ENCODE data around the gene UNC5A.

Gene UNC5A

GRCh38 chr5:176831425-176831824 lies 21.1 kb downstream of the UNC5A start:
- H2BK5ac ChIP-seq (ENCODE audit: low read length), result peak overlapping the region; percentile 29
- H4K8ac ChIP-seq (ENCODE audit: low read depth, low read length), result no peak overlapping the region
- peaks cover 0 to 3% of the 10 kb centered on the region in 2 donors for H3K4me1 ChIP-seq (ENCODE audit: control insufficient read depth in 2 of 2, insufficient read depth in 1 of 2, low read depth in 1 of 2, low read length in 2 of 2)
- no peak overlapping the region for H3K27ac ChIP-seq (replicated peaks; ENCODE audit: low read length)
- no peak overlapping the region for H3K9ac ChIP-seq (ENCODE audit: low read depth, low read length, poor library complexity)
- H3K27me3 ChIP-seq (ENCODE audit: control insufficient read depth in 3 of 3, insufficient read depth in 3 of 3, low read depth in 1 of 3, low read length in 3 of 3), result peaks cover 0 to 23% (median 2%) of the 10 kb centered on the region in 3 experiments
- peak overlapping the region; percentile 20 for H2BK15ac ChIP-seq (ENCODE audit: low read length)
- H2AFZ ChIP-seq (ENCODE audit: low read length), result no peak overlapping the region
- peaks cover 4% of the 10 kb centered on the region for H3K79me1 ChIP-seq (ENCODE audit: low read depth, low read length)
- WGBS, 2 donors (ENCODE audit: extremely low coverage in 2 of 2, insufficient read length in 2 of 2, insufficient replicate concordance in 1 of 2), result no CpG with 5 or more reads among the region's 8 CpGs
- no peak overlapping the region for H3K4me2 ChIP-seq (ENCODE audit: insufficient read depth, low read length, poor library complexity, severe bottlenecking)
- H2BK12ac ChIP-seq (ENCODE audit: low read length), result no peak overlapping the region
- no peak overlapping the region for H2BK120ac ChIP-seq (ENCODE audit: low read depth, low read length)
- no peaks in the 10 kb centered on the region for H3K36me3 ChIP-seq (replicated peaks in 1 of 2; ENCODE audit: control insufficient read depth in 2 of 2, insufficient read depth in 2 of 2, low read length in 2 of 2)
- no peak overlapping the region for H3K4me3 ChIP-seq (ENCODE audit: low read length in 2 of 2)
- peak overlapping the region; percentile 74 for H2AK5ac ChIP-seq (ENCODE audit: low read depth, low read length)
- H4K91ac ChIP-seq (ENCODE audit: low read depth, low read length, poor library complexity), result no peak overlapping the region
- no peak overlapping the region for H3K4ac ChIP-seq (ENCODE audit: low read length)
- no peak for DNase-seq (ENCODE audit: low spot score)
- no peak overlapping the region for H3K14ac ChIP-seq (ENCODE audit: low read length)
- no peak overlapping the region for H3K23ac ChIP-seq (ENCODE audit: low read depth, low read length, poor library complexity)
- peak overlapping the region; percentile 15 for H3K18ac ChIP-seq (ENCODE audit: low read length)
- H3K9me3 ChIP-seq (replicated peaks in 1 of 2; ENCODE audit: control insufficient read depth in 2 of 2, insufficient read depth in 1 of 2, low read depth in 1 of 2, low read length in 2 of 2), result peaks cover 0 to 4% of the 10 kb centered on the region in 2 donors

DNA sequence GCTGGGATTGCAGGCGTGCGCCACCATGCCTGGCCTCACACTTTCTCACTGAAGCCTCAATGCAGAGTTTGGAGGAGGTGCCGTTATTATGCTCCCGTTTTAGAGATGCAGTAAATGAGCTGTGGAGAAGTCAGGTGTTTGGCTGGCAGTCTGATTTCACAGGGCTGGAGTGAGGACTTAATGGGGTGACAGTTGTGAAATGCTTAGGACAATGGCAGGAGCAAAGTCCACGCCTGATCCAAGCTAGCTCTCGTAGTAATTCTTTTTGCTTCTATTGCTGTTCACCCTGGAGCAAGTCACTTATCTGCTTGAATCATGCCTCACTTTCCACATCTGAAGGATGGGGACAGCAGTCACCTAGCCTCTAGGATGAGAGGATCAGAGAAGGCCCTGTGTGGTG lies 21.8 kb downstream of the UNC5A start:
- H2BK12ac ChIP-seq (ENCODE audit: low read length), result no peak overlapping the region

DNA sequence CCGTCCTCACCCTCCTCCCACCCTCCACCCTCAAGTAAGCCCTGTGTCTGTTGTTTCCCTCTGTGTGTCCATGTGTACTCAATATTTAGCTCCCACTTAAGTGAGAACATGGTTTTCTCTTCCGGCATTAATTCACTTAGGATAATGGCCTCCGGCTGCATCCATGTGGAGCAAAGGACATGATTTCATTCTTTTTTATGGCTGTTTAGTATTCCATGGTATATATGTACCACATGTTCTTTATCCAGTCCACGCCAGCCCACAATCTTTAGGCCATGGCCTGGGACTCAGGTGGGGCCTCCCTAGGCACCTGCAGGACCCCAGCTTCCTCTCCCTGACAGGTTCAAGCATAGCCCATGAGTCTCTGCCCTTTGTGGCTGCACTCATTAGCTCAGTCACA lies 22.9 kb downstream of the UNC5A start:
- H2AK5ac ChIP-seq (ENCODE audit: low read depth, low read length), result no peak overlapping the region
- H4K8ac ChIP-seq (ENCODE audit: low read depth, low read length), result no peak overlapping the region
- no peak overlapping the region for H3K18ac ChIP-seq (ENCODE audit: low read length)
- no peak overlapping the region for H3K4me2 ChIP-seq (ENCODE audit: insufficient read depth, low read length, poor library complexity, severe bottlenecking)
- H3K27me3 ChIP-seq (ENCODE audit: control insufficient read depth in 3 of 3, insufficient read depth in 3 of 3, low read depth in 1 of 3, low read length in 3 of 3), result peaks cover 0 to 20% (median 2%) of the 10 kb centered on the region in 3 experiments
- H4K91ac ChIP-seq (ENCODE audit: low read depth, low read length, poor library complexity), result no peak overlapping the region
- H3K4me3 ChIP-seq (ENCODE audit: low read length in 2 of 2), result no peak overlapping the region
- H3K9ac ChIP-seq (ENCODE audit: low read depth, low read length, poor library complexity), result no peak overlapping the region
- WGBS, 2 donors (ENCODE audit: extremely low coverage in 2 of 2, insufficient read length in 2 of 2, insufficient replicate concordance in 1 of 2), result no CpG with 5 or more reads among the region's 4 CpGs
- no peak overlapping the region for H3K23ac ChIP-seq (ENCODE audit: low read depth, low read length, poor library complexity)
- H3K4ac ChIP-seq (ENCODE audit: low read length), result no peak overlapping the region
- no peak overlapping the region for H2BK5ac ChIP-seq (ENCODE audit: low read length)
- no peaks in the 10 kb centered on the region for H3K36me3 ChIP-seq (replicated peaks in 1 of 2; ENCODE audit: control insufficient read depth in 2 of 2, insufficient read depth in 2 of 2, low read length in 2 of 2)
- no peak overlapping the region for H2BK15ac ChIP-seq (ENCODE audit: low read length)
- H3K9me3 ChIP-seq (replicated peaks in 1 of 2; ENCODE audit: control insufficient read depth in 2 of 2, insufficient read depth in 1 of 2, low read depth in 1 of 2, low read length in 2 of 2), result peaks cover 0 to 4% of the 10 kb centered on the region in 2 donors
- H3K27ac ChIP-seq (replicated peaks; ENCODE audit: low read length), result no peak overlapping the region
- H2BK12ac ChIP-seq (ENCODE audit: low read length), result no peak overlapping the region
- H3K14ac ChIP-seq (ENCODE audit: low read length), result no peak overlapping the region
- no peak overlapping the region for H2BK120ac ChIP-seq (ENCODE audit: low read depth, low read length)
- DNase-seq (ENCODE audit: low spot score), result no peak
- H2AFZ ChIP-seq (ENCODE audit: low read length), result no peak overlapping the region
- H3K4me1 ChIP-seq (ENCODE audit: control insufficient read depth in 2 of 2, insufficient read depth in 1 of 2, low read depth in 1 of 2, low read length in 2 of 2), result peaks cover 0 to 3% of the 10 kb centered on the region in 2 donors
- peaks cover 4% of the 10 kb centered on the region for H3K79me1 ChIP-seq (ENCODE audit: low read depth, low read length)

More for the DNA sequence above, 21.8 kb downstream of the UNC5A start:
- no peak overlapping the region for H3K14ac ChIP-seq (ENCODE audit: low read length)
- no peak overlapping the region for H3K23ac ChIP-seq (ENCODE audit: low read depth, low read length, poor library complexity)
- H3K4me1 ChIP-seq (ENCODE audit: control insufficient read depth in 2 of 2, insufficient read depth in 1 of 2, low read depth in 1 of 2, low read length in 2 of 2), result peaks cover 0 to 3% of the 10 kb centered on the region in 2 donors
- no peaks in the 10 kb centered on the region for H3K36me3 ChIP-seq (replicated peaks in 1 of 2; ENCODE audit: control insufficient read depth in 2 of 2, insufficient read depth in 2 of 2, low read length in 2 of 2)
- no peak overlapping the region for H2BK15ac ChIP-seq (ENCODE audit: low read length)
- no CpG with 5 or more reads among the region's 6 CpGs for WGBS, 2 donors (ENCODE audit: extremely low coverage in 2 of 2, insufficient read length in 2 of 2, insufficient replicate concordance in 1 of 2)
- H3K4ac ChIP-seq (ENCODE audit: low read length), result no peak overlapping the region
- peaks cover 0 to 23% (median 2%) of the 10 kb centered on the region in 3 experiments for H3K27me3 ChIP-seq (ENCODE audit: control insufficient read depth in 3 of 3, insufficient read depth in 3 of 3, low read depth in 1 of 3, low read length in 3 of 3)
- DNase-seq (ENCODE audit: low spot score), result no peak
- H3K4me2 ChIP-seq (ENCODE audit: insufficient read depth, low read length, poor library complexity, severe bottlenecking), result no peak overlapping the region
- no peak overlapping the region for H2BK120ac ChIP-seq (ENCODE audit: low read depth, low read length)
- H3K4me3 ChIP-seq (ENCODE audit: low read length in 2 of 2), result no peak overlapping the region
- peaks cover 0 to 4% of the 10 kb centered on the region in 2 donors for H3K9me3 ChIP-seq (replicated peaks in 1 of 2; ENCODE audit: control insufficient read depth in 2 of 2, insufficient read depth in 1 of 2, low read depth in 1 of 2, low read length in 2 of 2)
- H2AK5ac ChIP-seq (ENCODE audit: low read depth, low read length), result no peak overlapping the region
- no peak overlapping the region for H2BK5ac ChIP-seq (ENCODE audit: low read length)
- no peak overlapping the region for H4K91ac ChIP-seq (ENCODE audit: low read depth, low read length, poor library complexity)
- H2AFZ ChIP-seq (ENCODE audit: low read length), result no peak overlapping the region
- no peak overlapping the region for H3K27ac ChIP-seq (replicated peaks; ENCODE audit: low read length)
- no peak overlapping the region for H3K9ac ChIP-seq (ENCODE audit: low read depth, low read length, poor library complexity)
- H4K8ac ChIP-seq (ENCODE audit: low read depth, low read length), result no peak overlapping the region
- H3K79me1 ChIP-seq (ENCODE audit: low read depth, low read length), result peaks cover 4% of the 10 kb centered on the region
- H3K18ac ChIP-seq (ENCODE audit: low read length), result no peak overlapping the region

DNA sequence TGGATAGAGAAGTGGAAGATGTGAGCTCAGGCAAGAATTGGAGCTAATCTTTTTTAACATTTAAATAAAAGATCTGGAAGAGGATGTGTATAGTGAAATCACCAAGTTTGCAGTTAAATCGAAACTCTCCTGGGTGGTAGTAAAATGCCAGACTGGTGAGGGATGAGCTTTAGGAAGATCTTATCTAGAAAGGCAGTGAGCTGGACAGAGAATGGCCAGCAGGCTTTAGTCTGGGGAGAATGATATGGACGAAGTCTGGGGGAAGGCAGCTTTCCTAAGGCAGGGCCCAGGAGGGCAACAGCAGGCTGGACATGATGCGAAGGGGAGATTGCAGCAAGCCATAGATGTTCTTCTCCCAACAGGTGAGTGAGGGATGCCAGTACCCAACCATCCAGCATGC lies 25.6 kb downstream of the UNC5A start:
- H2AFZ ChIP-seq (ENCODE audit: low read length), result no peak overlapping the region
- no CpG with 5 or more reads among the region's 3 CpGs for WGBS, 2 donors (ENCODE audit: extremely low coverage in 2 of 2, insufficient read length in 2 of 2, insufficient replicate concordance in 1 of 2)
- H4K8ac ChIP-seq (ENCODE audit: low read depth, low read length), result no peak overlapping the region
- peaks cover 0 to 9% of the 10 kb centered on the region in 2 donors for H3K4me1 ChIP-seq (ENCODE audit: control insufficient read depth in 2 of 2, insufficient read depth in 1 of 2, low read depth in 1 of 2, low read length in 2 of 2)
- H3K9me3 ChIP-seq (replicated peaks in 1 of 2; ENCODE audit: control insufficient read depth in 2 of 2, insufficient read depth in 1 of 2, low read depth in 1 of 2, low read length in 2 of 2), result no peaks in the 10 kb centered on the region
- no peak overlapping the region for H3K4me2 ChIP-seq (ENCODE audit: insufficient read depth, low read length, poor library complexity, severe bottlenecking)
- H3K9ac ChIP-seq (ENCODE audit: low read depth, low read length, poor library complexity), result no peak overlapping the region
- H3K18ac ChIP-seq (ENCODE audit: low read length), result no peak overlapping the region
- no peak overlapping the region for H2BK5ac ChIP-seq (ENCODE audit: low read length)
- no peak overlapping the region for H3K14ac ChIP-seq (ENCODE audit: low read length)
- H4K91ac ChIP-seq (ENCODE audit: low read depth, low read length, poor library complexity), result no peak overlapping the region
- H3K4ac ChIP-seq (ENCODE audit: low read length), result no peak overlapping the region
- no peaks in the 10 kb centered on the region for H3K79me1 ChIP-seq (ENCODE audit: low read depth, low read length)
- H2BK120ac ChIP-seq (ENCODE audit: low read depth, low read length), result no peak overlapping the region
- no peaks in the 10 kb centered on the region for H3K36me3 ChIP-seq (replicated peaks in 1 of 2; ENCODE audit: control insufficient read depth in 2 of 2, insufficient read depth in 2 of 2, low read length in 2 of 2)
- H3K4me3 ChIP-seq (ENCODE audit: low read length in 2 of 2), result no peak overlapping the region
- peaks cover 0 to 34% (median 0%) of the 10 kb centered on the region in 3 experiments for H3K27me3 ChIP-seq (ENCODE audit: control insufficient read depth in 3 of 3, insufficient read depth in 3 of 3, low read depth in 1 of 3, low read length in 3 of 3)
- no peak overlapping the region for H2AK5ac ChIP-seq (ENCODE audit: low read depth, low read length)
- no peak overlapping the region for H3K23ac ChIP-seq (ENCODE audit: low read depth, low read length, poor library complexity)
- no peak overlapping the region for H3K27ac ChIP-seq (replicated peaks; ENCODE audit: low read length)
- no peak for DNase-seq (ENCODE audit: low spot score)
- no peak overlapping the region for H2BK12ac ChIP-seq (ENCODE audit: low read length)
- no peak overlapping the region for H2BK15ac ChIP-seq (ENCODE audit: low read length)
